ENCODE measurements around the gene KCNQ5.

Gene KCNQ5

DNA sequence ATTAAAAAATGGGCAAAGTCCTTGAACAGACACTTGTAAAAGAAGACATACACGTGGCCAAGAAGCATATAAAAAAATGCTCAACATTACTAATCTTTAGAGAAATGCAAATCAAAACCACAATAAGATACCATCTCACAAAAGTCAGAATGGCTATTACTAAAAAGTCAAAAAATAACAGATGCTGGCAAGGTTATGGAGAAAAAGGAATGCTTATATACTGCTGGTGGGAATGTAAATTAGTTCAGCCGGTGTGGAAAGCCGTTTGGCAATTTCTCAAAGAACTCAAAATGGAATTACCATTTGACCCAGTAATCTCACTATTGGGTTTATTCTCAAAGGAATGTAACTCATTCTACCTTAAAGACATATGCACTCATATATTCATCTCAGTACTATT lies 436.9 kb downstream of the KCNQ5 start:
- H3K4me3 ChIP-seq (ENCODE audit: low read depth in 1 of 5, low read length in 5 of 5), result no peak overlapping the region
- H3K9ac ChIP-seq (ENCODE audit: low read length in 5 of 5), result no peak overlapping the region
- H3K27me3 ChIP-seq (ENCODE audit: control insufficient read depth in 5 of 5, insufficient read depth in 4 of 5, low read length in 5 of 5), result no peaks in the 10 kb centered on the region
- no peaks in the 10 kb centered on the region for H3K4me1 ChIP-seq (ENCODE audit: control insufficient read depth in 5 of 5, insufficient read depth in 5 of 5, low read length in 5 of 5)
- no peaks in the 10 kb centered on the region for H3K36me3 ChIP-seq (ENCODE audit: control insufficient read depth in 5 of 5, insufficient read depth in 5 of 5, low read length in 5 of 5)
- no peak overlapping the region for H3K27ac ChIP-seq (ENCODE audit: low read depth, low read length)
- H3K9me3 ChIP-seq (ENCODE audit: control insufficient read depth in 5 of 5, low read length in 5 of 5), result peaks cover 0 to 2% (median 0%) of the 10 kb centered on the region in 5 donors

- H3K36me3 ChIP-seq (ENCODE audit: control insufficient read depth in 5 of 5, insufficient read depth in 5 of 5, low read length in 5 of 5), result no peaks in the 10 kb centered on the region
Measured at GRCh38 chr6:73062130-73062529, 440.3 kb downstream of the KCNQ5 start.

DNA sequence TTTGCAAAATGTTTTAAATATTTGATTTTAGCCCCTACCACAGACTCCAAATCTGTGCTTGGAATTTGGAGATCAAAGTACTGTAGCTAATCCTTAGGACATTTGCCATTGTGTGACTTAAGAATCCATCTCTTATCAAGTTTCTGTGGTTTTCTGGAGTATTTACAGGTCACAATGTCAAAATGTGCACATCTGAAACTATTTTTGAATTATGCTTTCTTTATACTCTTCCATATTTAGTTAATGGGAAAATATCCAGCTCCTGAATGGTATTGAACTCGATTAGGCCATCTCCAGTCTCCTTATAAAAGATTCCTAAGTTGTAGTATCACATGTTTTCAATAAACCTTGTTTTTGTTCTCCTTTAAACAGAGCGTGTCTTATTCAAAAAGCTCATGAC lies 441.0 kb downstream of the KCNQ5 start:
- no peaks in the 10 kb centered on the region for H3K4me1 ChIP-seq (ENCODE audit: control insufficient read depth in 5 of 5, insufficient read depth in 5 of 5, low read length in 5 of 5)
- no peak overlapping the region for H3K9ac ChIP-seq (ENCODE audit: low read length in 5 of 5)
- H3K27ac ChIP-seq (ENCODE audit: low read depth, low read length), result no peak overlapping the region
- H3K36me3 ChIP-seq (ENCODE audit: control insufficient read depth in 5 of 5, insufficient read depth in 5 of 5, low read length in 5 of 5), result no peaks in the 10 kb centered on the region
- no peak overlapping the region for H3K4me3 ChIP-seq (ENCODE audit: low read depth in 1 of 5, low read length in 5 of 5)
- H3K9me3 ChIP-seq (ENCODE audit: control insufficient read depth in 5 of 5, low read length in 5 of 5), result no peaks in the 10 kb centered on the region
- H3K27me3 ChIP-seq (ENCODE audit: control insufficient read depth in 5 of 5, insufficient read depth in 4 of 5, low read length in 5 of 5), result peaks cover 0 to 4% (median 0%) of the 10 kb centered on the region in 5 donors

More at GRCh38 chr6:73062130-73062529, 440.3 kb downstream of the KCNQ5 start:
- Histone ChIP-seq H3K9me3 (ENCODE audit: control insufficient read depth in 5 of 5, low read length in 5 of 5) (peaks cover 0 to 2% (median 0%) of the 10 kb centered on the region in 5 donors), H3K4me1 (ENCODE audit: control insufficient read depth in 5 of 5, insufficient read depth in 5 of 5, low read length in 5 of 5) (no peaks in the 10 kb centered on the region), H3K27me3 (ENCODE audit: control insufficient read depth in 5 of 5, insufficient read depth in 4 of 5, low read length in 5 of 5) (peaks cover 0 to 4% (median 0%) of the 10 kb centered on the region in 5 donors), H3K27ac (ENCODE audit: low read depth, low read length) (no peak overlapping the region), H3K9ac (ENCODE audit: low read length in 5 of 5) (no peak overlapping the region), H3K4me3 (ENCODE audit: low read depth in 1 of 5, low read length in 5 of 5) (no peak overlapping the region)

- Histone ChIP-seq H3K4me1 (ENCODE audit: control insufficient read depth in 5 of 5, insufficient read depth in 5 of 5, low read length in 5 of 5) (no peaks in the 10 kb centered on the region), H3K27me3 (ENCODE audit: control insufficient read depth in 5 of 5, insufficient read depth in 4 of 5, low read length in 5 of 5) (peaks cover 0 to 4% (median 0%) of the 10 kb centered on the region in 5 donors), H3K9ac (ENCODE audit: low read length in 5 of 5) (no peak overlapping the region), H3K27ac (ENCODE audit: low read depth, low read length) (no peak overlapping the region), H3K36me3 (ENCODE audit: control insufficient read depth in 5 of 5, insufficient read depth in 5 of 5, low read length in 5 of 5) (no peaks in the 10 kb centered on the region), H3K9me3 (ENCODE audit: control insufficient read depth in 5 of 5, low read length in 5 of 5) (no peaks in the 10 kb centered on the region), H3K4me3 (ENCODE audit: low read depth in 1 of 5, low read length in 5 of 5) (no peak overlapping the region)
Measured at GRCh38 chr6:73064266-73064665, 442.4 kb downstream of the KCNQ5 start.

DNA sequence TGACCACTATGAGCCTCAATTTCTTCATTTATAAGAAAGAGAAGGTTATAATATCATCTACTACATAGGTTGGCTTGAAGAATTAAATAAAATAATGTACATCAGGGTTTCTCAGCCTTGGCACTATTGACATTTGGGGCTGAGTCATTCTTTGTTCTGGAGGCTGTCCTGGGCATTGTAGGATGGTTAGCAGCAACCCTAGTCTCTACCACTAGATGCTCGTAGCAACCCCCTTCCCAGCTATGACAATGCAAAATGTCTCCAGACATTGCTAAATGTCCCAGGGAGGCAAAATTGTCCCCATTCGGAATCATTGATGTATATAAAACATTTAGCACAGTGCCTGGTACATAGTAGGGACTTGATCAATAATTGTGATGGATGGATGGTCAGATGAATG lies 451.4 kb downstream of the KCNQ5 start:
- H3K27ac ChIP-seq (ENCODE audit: low read depth, low read length), result no peak overlapping the region
- H3K27me3 ChIP-seq (ENCODE audit: control insufficient read depth in 5 of 5, insufficient read depth in 4 of 5, low read length in 5 of 5), result no peaks in the 10 kb centered on the region
- H3K36me3 ChIP-seq (ENCODE audit: control insufficient read depth in 5 of 5, insufficient read depth in 5 of 5, low read length in 5 of 5), result no peaks in the 10 kb centered on the region
- no peak overlapping the region for H3K9ac ChIP-seq (ENCODE audit: low read length in 5 of 5)
- H3K4me1 ChIP-seq (ENCODE audit: control insufficient read depth in 5 of 5, insufficient read depth in 5 of 5, low read length in 5 of 5), result no peaks in the 10 kb centered on the region
- H3K9me3 ChIP-seq (ENCODE audit: control insufficient read depth in 5 of 5, low read length in 5 of 5), result no peaks in the 10 kb centered on the region
- H3K4me3 ChIP-seq (ENCODE audit: low read depth in 1 of 5, low read length in 5 of 5), result no peak overlapping the region

DNA sequence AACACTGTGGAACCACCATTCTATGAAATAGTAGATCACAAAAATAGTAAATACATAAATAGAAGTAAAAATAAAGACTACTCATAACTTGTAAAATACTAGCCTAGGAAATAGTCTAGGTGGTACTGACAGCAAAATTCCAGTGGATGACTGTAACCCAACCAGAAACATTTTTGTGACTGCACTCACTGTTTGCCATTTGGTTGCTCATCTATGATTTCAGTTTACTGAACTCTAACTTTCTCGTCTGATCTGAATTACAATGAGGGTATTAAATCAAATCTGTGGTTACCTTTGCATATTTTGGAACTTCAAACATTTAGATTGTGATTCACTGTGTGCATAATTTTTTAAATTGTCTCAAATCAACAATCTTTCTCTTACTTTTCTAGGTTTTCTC lies 452.3 kb downstream of the KCNQ5 start:
- no peaks in the 10 kb centered on the region for H3K27me3 ChIP-seq (ENCODE audit: control insufficient read depth in 5 of 5, insufficient read depth in 4 of 5, low read length in 5 of 5)
- no peak overlapping the region for H3K27ac ChIP-seq (ENCODE audit: low read depth, low read length)
- no peak overlapping the region for H3K4me3 ChIP-seq (ENCODE audit: low read depth in 1 of 5, low read length in 5 of 5)
- no peaks in the 10 kb centered on the region for H3K4me1 ChIP-seq (ENCODE audit: control insufficient read depth in 5 of 5, insufficient read depth in 5 of 5, low read length in 5 of 5)
- H3K36me3 ChIP-seq (ENCODE audit: control insufficient read depth in 5 of 5, insufficient read depth in 5 of 5, low read length in 5 of 5), result no peaks in the 10 kb centered on the region
- no peak overlapping the region for H3K9ac ChIP-seq (ENCODE audit: low read length in 5 of 5)
- H3K9me3 ChIP-seq (ENCODE audit: control insufficient read depth in 5 of 5, low read length in 5 of 5), result no peaks in the 10 kb centered on the region

- Histone ChIP-seq H3K36me3 (ENCODE audit: control insufficient read depth in 5 of 5, insufficient read depth in 5 of 5, low read length in 5 of 5) (no peaks in the 10 kb centered on the region), H3K9ac (ENCODE audit: low read length in 5 of 5) (no peak overlapping the region), H3K4me1 (ENCODE audit: control insufficient read depth in 5 of 5, insufficient read depth in 5 of 5, low read length in 5 of 5) (no peaks in the 10 kb centered on the region)
Measured at GRCh38 chr6:73076211-73076954, 454.5 kb downstream of the KCNQ5 start.

DNA sequence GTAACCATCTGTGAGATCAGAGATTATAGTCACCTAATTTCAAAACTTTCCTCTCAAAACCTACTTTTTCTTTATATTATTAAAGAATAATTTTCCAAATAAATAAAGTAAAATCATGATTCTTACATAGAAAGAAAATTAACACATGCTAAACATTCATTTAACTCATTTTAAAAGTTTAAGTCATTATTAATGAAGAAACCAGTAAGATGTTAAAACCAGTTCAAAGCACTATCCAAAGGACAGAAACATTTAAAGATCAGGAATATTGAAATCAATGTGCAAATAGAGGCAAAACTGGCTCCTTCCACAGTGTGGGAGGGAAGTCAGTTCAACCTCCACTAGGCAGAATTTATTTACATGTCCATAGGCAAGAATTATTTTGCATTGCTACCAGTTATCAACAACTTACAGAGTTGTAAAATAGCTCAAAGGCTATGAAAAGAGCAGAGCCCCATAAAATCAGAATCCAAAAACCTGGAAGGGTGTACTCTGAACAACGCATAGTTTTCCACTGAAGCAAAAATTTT lies 456.5 kb downstream of the KCNQ5 start:
- H3K4me3 ChIP-seq (ENCODE audit: low read depth in 1 of 5, low read length in 5 of 5), result no peak overlapping the region
- no peaks in the 10 kb centered on the region for H3K36me3 ChIP-seq (ENCODE audit: control insufficient read depth in 5 of 5, insufficient read depth in 5 of 5, low read length in 5 of 5)
- H3K27ac ChIP-seq (ENCODE audit: low read depth, low read length), result no peak overlapping the region
- no peaks in the 10 kb centered on the region for H3K27me3 ChIP-seq (ENCODE audit: control insufficient read depth in 5 of 5, insufficient read depth in 4 of 5, low read length in 5 of 5)
- no peak overlapping the region for H3K9ac ChIP-seq (ENCODE audit: low read length in 5 of 5)
- H3K9me3 ChIP-seq (ENCODE audit: control insufficient read depth in 5 of 5, low read length in 5 of 5), result no peaks in the 10 kb centered on the region
- H3K4me1 ChIP-seq (ENCODE audit: control insufficient read depth in 5 of 5, insufficient read depth in 5 of 5, low read length in 5 of 5), result no peaks in the 10 kb centered on the region

More at GRCh38 chr6:73076211-73076954, 454.5 kb downstream of the KCNQ5 start:
- Histone ChIP-seq H3K27ac (ENCODE audit: low read depth, low read length) (no peak overlapping the region), H3K27me3 (ENCODE audit: control insufficient read depth in 5 of 5, insufficient read depth in 4 of 5, low read length in 5 of 5) (no peaks in the 10 kb centered on the region), H3K4me3 (ENCODE audit: low read depth in 1 of 5, low read length in 5 of 5) (no peak overlapping the region), H3K9me3 (ENCODE audit: control insufficient read depth in 5 of 5, low read length in 5 of 5) (no peaks in the 10 kb centered on the region)

GRCh38 chr6:73078908-73079610 lies 457.2 kb downstream of the KCNQ5 start:
- Histone ChIP-seq H3K4me3 (ENCODE audit: low read depth in 1 of 5, low read length in 5 of 5) (no peak overlapping the region), H3K9ac (ENCODE audit: low read length in 5 of 5) (no peak overlapping the region), H3K4me1 (ENCODE audit: control insufficient read depth in 5 of 5, insufficient read depth in 5 of 5, low read length in 5 of 5) (no peaks in the 10 kb centered on the region), H3K27ac (ENCODE audit: low read depth, low read length) (no peak overlapping the region), H3K9me3 (ENCODE audit: control insufficient read depth in 5 of 5, low read length in 5 of 5) (no peaks in the 10 kb centered on the region), H3K36me3 (ENCODE audit: control insufficient read depth in 5 of 5, insufficient read depth in 5 of 5, low read length in 5 of 5) (no peaks in the 10 kb centered on the region), H3K27me3 (ENCODE audit: control insufficient read depth in 5 of 5, insufficient read depth in 4 of 5, low read length in 5 of 5) (no peaks in the 10 kb centered on the region)

- Histone ChIP-seq H3K4me3 (ENCODE audit: low read depth in 1 of 5, low read length in 5 of 5) (no peak overlapping the region), H3K27me3 (ENCODE audit: control insufficient read depth in 5 of 5, insufficient read depth in 4 of 5, low read length in 5 of 5) (no peaks in the 10 kb centered on the region), H3K27ac (ENCODE audit: low read depth, low read length) (no peak overlapping the region), H3K4me1 (ENCODE audit: control insufficient read depth in 5 of 5, insufficient read depth in 5 of 5, low read length in 5 of 5) (no peaks in the 10 kb centered on the region), H3K36me3 (ENCODE audit: control insufficient read depth in 5 of 5, insufficient read depth in 5 of 5, low read length in 5 of 5) (no peaks in the 10 kb centered on the region), H3K9me3 (ENCODE audit: control insufficient read depth in 5 of 5, low read length in 5 of 5) (no peaks in the 10 kb centered on the region), H3K9ac (ENCODE audit: low read length in 5 of 5) (no peak overlapping the region)
Measured at GRCh38 chr6:73079611-73079955, 457.7 kb downstream of the KCNQ5 start.

Measured in subcutaneous abdominal adipose tissue (tissue), 5 donors.